Hematopoietic multipotent progenitor cell treated with erythropoietin and hydrocortisone succinate and interleukin-3 and kit ligand, for 6 days (in vitro differentiated cells): ENCODE measurements around the gene FARP1.

Experiments used
- DNase-seq: peaks from one replicate; pipeline ENCODE4 v3.0.0-alpha.2; 2015

The FARP1 gene

GRCh38 chr13:98493042-98493712, 350.3 kb downstream of the FARP1 start:
- no peak for DNase-seq

GRCh38 chr13:98494769-98495168, 351.9 kb downstream of the FARP1 start:
- DNase-seq = no peak

DNA sequence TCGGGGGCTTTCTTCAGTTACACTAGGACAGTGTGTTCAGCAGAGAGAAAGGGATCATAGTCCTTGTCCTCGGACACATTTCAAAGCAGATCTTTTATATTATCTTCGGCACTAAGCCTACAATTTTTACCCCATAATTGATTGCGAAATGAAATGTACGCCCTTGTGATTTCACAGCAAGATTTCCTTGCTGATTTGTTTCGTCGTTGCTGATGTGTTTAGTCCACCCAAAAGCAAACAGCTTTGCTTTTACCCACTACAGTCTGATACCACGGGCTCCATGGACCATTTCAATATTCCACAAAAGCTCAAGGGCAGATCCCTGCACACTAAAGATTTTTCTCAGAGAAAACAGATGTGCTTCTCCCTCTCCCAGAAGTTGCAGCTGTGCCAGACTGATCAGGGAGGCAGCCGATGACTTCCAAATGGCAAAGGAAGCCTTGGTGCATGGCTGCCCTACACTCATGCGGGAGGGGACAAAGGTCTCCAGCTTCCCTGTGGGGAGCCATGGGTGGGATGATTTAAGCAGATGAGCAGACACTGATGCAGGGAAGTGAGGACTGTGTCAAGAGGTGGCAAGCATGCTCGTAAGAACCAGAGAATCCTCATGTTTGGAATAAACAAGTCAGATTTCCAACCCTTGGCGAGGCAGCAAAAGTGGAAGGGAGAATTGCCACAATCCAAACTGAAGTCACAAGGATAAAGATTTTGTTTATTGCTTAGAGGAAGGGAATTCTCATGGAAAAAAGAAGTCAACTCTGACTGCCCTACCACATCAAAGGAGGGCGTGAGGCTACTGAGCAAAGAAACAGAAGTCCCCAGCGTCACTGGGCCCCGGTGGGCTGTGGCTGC, 353.0 kb downstream of the FARP1 start:
- DNase-seq = no peak

DNA sequence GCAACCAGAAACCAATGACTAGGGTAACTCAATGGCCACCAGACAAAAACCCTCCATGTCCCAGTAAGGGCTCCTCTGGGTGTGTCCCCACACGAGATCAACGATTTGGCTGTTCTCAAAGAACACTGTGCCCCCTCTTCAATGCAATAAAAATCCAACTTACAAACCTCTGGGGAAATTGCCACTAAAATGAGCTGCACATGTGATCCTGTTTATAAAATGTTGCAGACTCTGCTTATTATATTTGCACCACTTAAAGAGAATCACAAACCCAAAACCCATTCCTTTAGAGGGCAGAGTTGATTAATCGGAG, 353.5 kb downstream of the FARP1 start:
- DNase-seq = no peak

- no peak for DNase-seq
These were observed 354.1 kb downstream of the FARP1 start for GRCh38 chr13:98496966-98497365.

GRCh38 chr13:98500963-98501421, 358.1 kb downstream of the FARP1 start:
- DNase-seq = no peak

DNA sequence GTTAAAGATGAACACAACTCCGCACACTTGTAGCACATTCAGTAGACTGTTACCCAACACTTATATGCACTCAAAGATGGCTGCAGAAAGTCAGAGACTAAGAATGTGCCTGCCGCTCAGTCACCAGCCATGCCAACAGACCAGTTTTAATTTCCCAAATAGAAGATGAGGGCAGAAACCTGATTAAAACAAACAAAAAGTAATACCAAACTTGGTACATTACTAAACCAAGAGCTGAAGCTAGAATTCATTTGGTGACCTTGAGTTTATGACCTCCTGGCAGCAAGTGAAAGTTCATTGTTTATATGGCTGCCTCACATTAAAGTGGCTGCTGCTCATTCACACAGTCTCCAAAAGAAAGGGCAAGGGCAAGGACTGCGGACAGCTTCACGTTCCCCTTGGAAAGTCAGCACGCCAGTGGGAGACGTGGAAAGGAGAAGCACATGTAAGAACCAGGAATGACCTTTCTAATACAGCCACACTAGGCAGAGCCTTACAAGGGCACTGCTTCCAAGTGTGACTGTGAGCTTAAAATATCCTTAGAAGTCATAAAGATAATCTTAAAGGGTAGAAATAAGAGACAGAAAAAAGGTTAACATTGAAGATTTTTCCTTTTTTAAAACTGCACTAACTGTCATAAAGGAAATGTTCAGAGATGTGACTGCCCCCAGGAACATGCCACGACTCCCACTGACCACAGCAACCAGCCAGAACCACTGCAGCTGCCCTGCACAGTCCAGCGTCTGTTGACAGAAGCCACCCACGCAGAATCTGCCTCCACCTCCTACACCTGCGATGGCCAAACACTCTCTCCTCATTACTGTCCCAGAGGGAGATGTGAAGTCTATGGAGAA, 360.5 kb downstream of the FARP1 start:
- no peak for DNase-seq

DNA sequence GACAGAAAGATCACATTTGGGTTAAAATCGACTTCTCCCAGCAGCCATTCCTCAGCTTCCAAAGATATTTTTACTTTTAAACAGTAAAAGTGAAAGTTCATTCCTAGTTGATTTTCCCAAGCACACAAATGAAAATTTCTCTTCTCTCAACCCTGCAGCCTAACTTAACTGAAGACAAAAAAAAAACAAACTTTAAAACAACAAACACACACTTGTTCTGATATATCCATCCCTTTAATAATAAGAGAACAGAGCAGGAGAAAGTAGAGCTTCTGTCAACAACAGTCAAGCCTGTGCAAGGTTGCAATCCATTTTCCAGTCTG, 361.1 kb downstream of the FARP1 start:
- no peak for DNase-seq

DNA sequence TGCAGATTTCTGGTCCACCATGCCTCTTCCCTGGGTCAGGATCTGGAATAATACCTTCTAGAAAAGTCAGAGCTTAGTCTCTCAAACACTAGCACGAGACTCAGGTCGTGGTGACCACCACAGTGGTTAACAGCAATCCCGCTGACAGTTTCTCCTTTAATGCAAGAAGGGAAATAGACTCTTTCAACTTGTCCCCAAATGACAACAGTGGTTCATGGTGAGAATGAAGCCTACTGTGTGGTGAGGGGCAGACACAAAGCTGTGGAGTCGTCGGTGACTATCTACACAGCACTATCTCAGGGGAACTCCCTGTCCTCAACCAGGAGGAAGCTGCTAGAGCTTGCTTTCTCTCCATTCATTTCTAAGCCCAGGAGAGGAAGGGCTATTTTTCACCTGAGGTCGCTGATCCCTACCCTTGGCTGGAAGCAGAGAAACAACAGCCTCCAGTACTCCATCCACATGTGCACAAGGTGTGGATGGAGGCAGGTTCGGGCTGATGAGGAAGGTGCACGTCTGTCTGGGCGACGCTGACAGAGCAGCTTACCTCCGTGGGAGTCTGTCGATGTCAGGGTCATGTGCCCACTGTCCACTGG, 361.6 kb downstream of the FARP1 start:
- peak; percentile 46 for DNase-seq
